HG02763 (cell line): ENCODE data around the gene HERC4.
"Not testable (repeated sequence)": the region's sequence is repeated elsewhere in the genome, so short reads cannot be mapped to it uniquely, and the experiment has no call there.

Experiments used
- ATAC-seq: cut with Tn5 transposase; IDR thresholded peaks from one replicate; pipeline ENCODE4 v1.9.1; 2021; ENCODE audit warnings: mild to moderate bottlenecking, moderate library complexity; ENCODE audit not compliant: unreplicated experiment

The HERC4 gene

DNA sequence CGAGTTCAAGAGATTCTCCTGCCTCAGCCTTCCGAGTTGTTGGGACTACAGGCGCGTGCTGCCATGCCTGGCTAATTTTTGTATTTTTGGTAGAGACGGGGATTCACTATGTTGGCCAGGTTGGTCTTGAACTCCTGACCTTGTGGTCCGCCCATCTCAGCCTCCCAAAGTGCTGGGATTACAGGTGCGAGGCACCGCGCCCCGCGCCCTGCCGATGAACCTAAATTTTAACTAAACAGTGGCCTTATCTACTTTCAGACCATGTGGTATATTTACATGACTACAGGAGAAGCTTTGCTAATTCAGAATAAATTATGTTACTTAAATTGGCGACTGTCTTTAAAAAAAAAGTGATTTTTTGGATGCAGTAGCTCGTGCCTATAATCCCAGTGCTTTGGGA, 181.4 kb downstream of the HERC4 start:
- ATAC-seq, result no peak

- ATAC-seq, result peak; percentile 53
Observed at GRCh38 chr10:67884842-67885670, 190.0 kb downstream of the HERC4 start.

GRCh38 chr10:67884313-67884841, 190.7 kb downstream of the HERC4 start, which contains the start of gene SIRT1:
Gene SIRT1 (plus strand): TSS chr10:67884656. CDS start chr10:67884722, 66 bp downstream.
- ATAC-seq, result peak; percentile 85

GRCh38 chr10:67883710-67884312, 191.3 kb downstream of the HERC4 start:
- no peak for ATAC-seq

GRCh38 chr10:67878133-67878532, 196.9 kb downstream of the HERC4 start:
- ATAC-seq, result no peak

DNA sequence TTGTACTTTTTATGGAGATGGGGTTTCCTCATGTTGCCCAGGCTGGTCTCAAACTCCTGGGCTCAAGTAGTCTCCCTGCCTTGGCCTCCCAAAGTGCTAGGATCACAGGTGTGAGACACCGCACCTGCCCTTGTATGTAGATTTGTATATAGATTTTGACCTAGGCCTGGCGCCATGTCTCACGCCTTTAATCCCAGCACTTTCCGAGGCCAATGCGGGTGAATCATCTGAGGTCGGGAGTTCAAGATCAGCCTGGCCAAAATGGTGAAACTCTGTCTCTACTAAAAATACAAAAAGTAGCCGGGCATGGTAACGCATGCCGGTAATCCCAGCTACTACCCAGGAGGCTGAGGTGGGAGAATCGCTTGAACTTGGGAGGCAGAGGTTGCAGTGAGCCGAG, 197.7 kb downstream of the HERC4 start:
- ATAC-seq, result not testable (repeated sequence)

DNA sequence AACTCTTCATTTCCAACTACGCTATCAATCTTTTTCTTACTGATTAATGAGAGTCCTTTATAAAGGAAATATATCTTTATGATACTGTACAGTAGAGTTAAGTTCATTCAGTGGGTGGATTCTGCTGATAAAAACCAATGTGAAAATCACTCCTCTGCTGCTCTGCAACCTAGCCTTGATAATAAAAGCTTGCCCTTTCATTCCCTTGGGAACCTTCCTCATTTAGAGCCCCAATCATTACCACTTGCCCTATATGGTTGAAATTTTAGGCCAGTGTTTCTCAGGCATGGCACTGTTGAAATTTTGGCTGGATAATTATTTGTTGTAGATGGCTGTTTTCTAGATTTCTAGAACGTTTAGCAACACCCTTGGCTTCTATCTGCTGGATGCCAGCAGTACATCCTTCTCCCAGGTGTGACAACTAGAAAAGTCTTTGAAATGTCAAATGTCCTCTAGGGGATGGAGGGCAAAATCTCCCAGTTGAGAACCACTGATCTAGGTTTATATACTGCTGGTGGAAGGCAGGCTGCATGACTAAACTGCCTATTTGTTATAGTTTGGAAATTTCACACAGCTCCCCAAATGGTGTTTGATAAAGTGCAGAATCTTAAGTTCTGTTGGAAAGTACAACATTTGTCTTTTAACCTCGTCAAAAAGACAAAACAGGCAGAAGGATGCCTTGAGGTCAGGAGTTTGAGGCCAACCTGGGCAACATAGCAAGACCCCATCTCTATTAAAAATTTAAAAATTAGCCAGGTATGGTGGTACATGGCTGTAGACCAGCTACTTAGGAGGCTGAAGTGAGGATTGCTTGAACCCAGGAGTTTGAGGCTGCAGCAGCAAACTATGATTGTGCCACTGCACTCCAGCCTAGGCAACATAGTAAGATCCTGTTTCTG, 199.5 kb downstream of the HERC4 start:
- ATAC-seq, result no peak
